HAP-1 (cell line): ENCODE data around the gene GPR161.
"Not testable (repeated sequence)": the region's sequence is repeated elsewhere in the genome, so short reads cannot be mapped to it uniquely, and the experiment has no call there.

Experiments used
- DNase-seq, 2 experiments: peaks; one replicate each; pipeline ENCODE4 v3.0.0-alpha.2; 2016 to 2020; ENCODE audit warnings: low spot score in 2 of 2
- H3K27me3 ChIP-seq: fragments of 250-450 bp; sonication (Bioruptor Pico); 2 replicates; pipeline ENCODE4 v1.5.1; 2020; ENCODE audit warnings: low read depth, mild to moderate bottlenecking, moderate library complexity
- H3K36me3 ChIP-seq: fragments of 250-450 bp; sonication (Bioruptor Pico); replicated peaks from 2 replicates; pipeline ENCODE4 v1.5.1; 2020; ENCODE audit warnings: mild to moderate bottlenecking
- H3K4me1 ChIP-seq: fragments of 250-450 bp; sonication (Bioruptor Pico); 2 replicates; pipeline ENCODE4 v1.5.1; 2020; ENCODE audit warnings: mild to moderate bottlenecking
- H3K4me3 ChIP-seq: fragments of 250-450 bp; sonication (Bioruptor Pico); 2 replicates; pipeline ENCODE4 v1.5.1; 2020; ENCODE audit warnings: mild to moderate bottlenecking, moderate library complexity
- H3K9me3 ChIP-seq: fragments of 250-450 bp; sonication (Bioruptor Pico); 2 replicates; pipeline ENCODE4 v1.5.1; 2020; ENCODE audit warnings: mild to moderate bottlenecking, moderate library complexity
- in situ Hi-C: fragments of 300-500 bp; cut with MboI; formaldehyde crosslinking; loops from 3 replicates; pipeline ENCODE4 v1.14.3; 2020; ENCODE audit warnings: low sequenced_read_pairs, inconsistent platforms, mixed read lengths

GPR161 gene, protein sequence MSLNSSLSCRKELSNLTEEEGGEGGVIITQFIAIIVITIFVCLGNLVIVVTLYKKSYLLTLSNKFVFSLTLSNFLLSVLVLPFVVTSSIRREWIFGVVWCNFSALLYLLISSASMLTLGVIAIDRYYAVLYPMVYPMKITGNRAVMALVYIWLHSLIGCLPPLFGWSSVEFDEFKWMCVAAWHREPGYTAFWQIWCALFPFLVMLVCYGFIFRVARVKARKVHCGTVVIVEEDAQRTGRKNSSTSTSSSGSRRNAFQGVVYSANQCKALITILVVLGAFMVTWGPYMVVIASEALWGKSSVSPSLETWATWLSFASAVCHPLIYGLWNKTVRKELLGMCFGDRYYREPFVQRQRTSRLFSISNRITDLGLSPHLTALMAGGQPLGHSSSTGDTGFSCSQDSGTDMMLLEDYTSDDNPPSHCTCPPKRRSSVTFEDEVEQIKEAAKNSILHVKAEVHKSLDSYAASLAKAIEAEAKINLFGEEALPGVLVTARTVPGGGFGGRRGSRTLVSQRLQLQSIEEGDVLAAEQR

DNA sequence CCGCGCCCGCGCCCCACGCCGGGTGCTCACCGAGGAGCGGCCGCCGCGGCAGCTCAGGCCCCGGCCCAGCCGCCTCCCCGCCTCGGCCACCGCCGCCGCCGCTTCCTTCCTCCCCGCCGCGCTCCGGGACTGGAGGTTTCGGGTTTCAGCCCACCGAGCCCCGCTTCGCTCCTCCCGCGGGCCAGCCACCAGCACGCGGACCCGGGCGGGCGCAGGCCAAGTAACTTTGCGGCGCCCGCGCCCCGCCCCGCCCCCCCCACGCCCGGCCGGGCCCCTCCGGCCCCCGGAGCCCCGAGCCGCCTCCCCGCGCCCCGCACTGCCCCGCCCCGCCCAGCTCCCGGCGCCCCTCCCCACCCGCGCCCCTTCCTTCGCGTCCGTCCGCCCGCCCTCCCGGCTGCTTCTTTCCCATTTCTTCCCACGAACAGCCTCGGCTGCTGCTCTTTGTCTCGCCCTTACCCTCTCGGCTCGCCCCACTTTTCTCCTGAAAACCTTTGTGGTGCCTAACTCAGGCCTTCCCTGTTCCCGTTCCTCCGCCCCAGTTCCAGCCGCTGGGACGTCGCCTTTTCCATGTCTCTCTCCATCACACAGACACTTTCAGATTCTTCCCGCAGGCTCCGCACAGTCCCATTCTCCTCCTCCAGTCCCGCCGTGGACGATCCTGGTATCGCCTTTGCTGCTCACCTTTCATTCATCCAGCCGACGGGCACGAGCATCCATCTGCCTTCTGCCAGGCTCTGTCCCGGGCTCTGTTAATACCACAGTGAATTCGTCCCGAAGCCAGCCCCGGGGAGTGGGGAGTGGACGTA is at the start of gene GPR161:
Gene GPR161, minus strand, starts transcription at position 222 of the 806 bp plus-strand sequence. CDS start 32,080 bp downstream, outside the sequence.
- no peaks in the 10 kb centered on the region for H3K27me3 ChIP-seq
- DNase-seq, result peak; percentile 47 to 70
- no peaks in the 10 kb centered on the region for H3K9me3 ChIP-seq
- H3K4me3 ChIP-seq, result peak within 1 kb of the TSS; percentile 60
- in situ Hi-C loops, result no loop called here
- H3K36me3 ChIP-seq, result no peaks in the 10 kb centered on the region
- peaks cover 15% of the 10 kb centered on the region for H3K4me1 ChIP-seq

GRCh38 chr1:168181063-168181720 is 44.5 kb upstream of the GPR161 start:
- H3K9me3 ChIP-seq, H3K27me3 ChIP-seq, H3K4me3 ChIP-seq, DNase-seq, H3K4me1 ChIP-seq, H3K36me3 ChIP-seq, in situ Hi-C loops: not testable (repeated sequence)

GRCh38 chr1:168180148-168180524 is 43.4 kb upstream of the GPR161 start:
- Histone ChIP-seq H3K4me1 (peaks cover 9% of the 10 kb centered on the region), H3K4me3 (peak overlapping the region; percentile 82), H3K9me3 (no peaks in the 10 kb centered on the region), H3K36me3 (no peaks in the 10 kb centered on the region; the same call in 1 of the 2 replicates), H3K27me3 (no peaks in the 10 kb centered on the region)
- in situ Hi-C loops, result no loop called here
- no peak for DNase-seq

DNA sequence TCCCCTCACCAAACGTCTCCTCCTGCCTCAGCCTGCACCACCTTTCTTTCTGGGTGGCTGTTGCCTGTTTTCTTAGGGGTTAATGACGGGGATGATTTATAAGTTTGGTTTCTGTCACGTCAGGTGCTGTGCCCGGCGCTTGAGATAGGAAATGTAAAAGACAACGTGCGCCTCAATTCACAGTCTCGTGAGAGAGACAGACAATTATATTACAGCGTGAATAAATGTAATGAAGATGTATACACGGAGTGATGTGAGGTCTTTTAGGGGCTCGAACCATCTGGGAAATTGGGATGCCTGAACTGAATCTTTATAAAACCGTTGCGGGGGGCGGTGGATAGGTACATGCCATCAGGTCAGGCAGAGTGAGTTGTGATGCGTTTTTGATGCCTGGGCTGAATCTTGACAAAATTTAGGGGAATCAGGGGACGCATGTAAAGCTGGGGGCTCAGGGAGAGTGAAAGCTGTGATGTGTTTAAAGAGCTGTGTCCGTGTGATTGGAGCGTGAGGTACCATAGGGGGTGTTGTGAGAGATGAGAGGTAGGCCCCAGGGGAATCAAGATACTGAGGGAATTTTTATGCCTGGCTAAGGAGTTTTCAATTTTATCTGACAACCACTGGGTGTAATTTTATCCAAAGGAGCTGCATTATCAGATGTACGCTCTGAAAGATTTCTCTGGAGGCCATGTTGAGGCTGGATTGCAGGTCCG is 42.9 kb upstream of the GPR161 start:
- no peaks in the 10 kb centered on the region for H3K9me3 ChIP-seq
- in situ Hi-C loops, result no loop called here
- H3K4me3 ChIP-seq, result peak overlapping the region; percentile 82
- H3K36me3 ChIP-seq, result no peaks in the 10 kb centered on the region; the same call in 1 of the 2 replicates
- H3K4me1 ChIP-seq, result peaks cover 9% of the 10 kb centered on the region
- peak; percentile 16 to 17 for DNase-seq
- no peaks in the 10 kb centered on the region for H3K27me3 ChIP-seq

DNA sequence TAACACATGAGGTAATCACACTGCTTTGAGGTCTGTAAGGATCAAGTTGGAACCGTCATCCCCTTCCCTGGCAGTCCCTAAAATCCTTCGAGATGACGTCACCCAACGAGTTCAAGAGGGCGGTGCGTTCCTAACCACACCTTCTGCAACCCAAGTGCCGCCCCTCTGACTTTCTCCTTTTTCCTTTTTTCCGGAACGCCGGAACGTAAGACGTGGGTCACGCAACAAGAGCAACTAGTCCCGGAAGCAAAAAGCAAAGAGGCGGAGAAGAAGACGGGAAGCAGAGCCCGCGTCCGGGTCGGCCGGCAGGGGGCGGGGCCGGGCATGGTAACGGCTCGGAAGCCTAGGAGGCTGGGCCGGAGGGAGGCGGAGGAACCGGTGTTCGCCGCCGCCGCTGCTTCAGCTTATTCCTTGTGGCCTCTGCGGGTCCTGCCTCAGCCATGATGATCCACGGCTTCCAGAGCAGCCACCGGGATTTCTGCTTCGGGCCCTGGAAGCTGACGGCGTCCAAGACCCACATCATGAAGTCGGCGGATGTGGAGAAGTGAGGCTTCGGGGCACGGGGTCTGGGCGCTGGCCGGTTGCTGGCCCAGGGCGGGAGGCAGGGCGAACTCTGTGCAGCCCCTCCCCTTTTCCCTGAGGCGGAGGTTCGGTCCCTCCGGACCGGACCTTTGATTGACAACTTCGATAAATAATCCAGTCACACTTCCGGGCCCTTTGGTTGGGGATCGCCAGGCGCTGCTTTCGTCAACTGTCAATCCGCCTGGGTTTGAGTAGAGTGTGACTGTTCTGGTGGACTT is 42.1 kb upstream of the GPR161 start, which contains the start of gene TIPRL:
Gene TIPRL, plus strand, starts transcription at position 325 of the 800 bp plus-strand sequence. Its CDS starts 116 bp downstream, at position 441.
- Histone ChIP-seq H3K4me3 (peak within 1 kb of the TSS; percentile 82), H3K36me3 (no peaks in the 10 kb centered on the region), H3K27me3 (no peaks in the 10 kb centered on the region), H3K4me1 (peaks cover 9% of the 10 kb centered on the region), H3K9me3 (no peaks in the 10 kb centered on the region; the same call in 1 of the 2 replicates)
- in situ Hi-C loops, result no loop called here
- DNase-seq, result peak; percentile 96

DNA sequence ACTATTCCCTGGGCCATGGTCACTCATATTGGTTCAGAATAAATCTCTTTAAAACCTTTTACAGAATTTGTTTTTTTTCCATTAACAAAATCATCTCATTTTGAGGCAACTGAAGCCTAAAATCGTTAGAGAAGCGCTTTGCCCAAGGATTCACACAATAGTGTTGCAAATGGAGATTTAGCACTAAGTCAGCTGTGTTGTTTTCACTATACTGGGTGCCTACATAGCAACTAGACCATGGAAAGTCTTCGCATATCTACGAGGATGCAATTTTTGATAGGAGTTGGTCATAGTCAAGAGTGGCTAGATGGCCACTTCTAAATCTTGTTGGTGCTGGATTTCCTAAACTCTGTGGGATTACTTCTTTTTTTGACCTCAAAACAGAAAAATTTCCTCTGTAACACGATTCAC is 41.5 kb upstream of the GPR161 start:
- Histone ChIP-seq H3K36me3 (no peaks in the 10 kb centered on the region), H3K9me3 (no peaks in the 10 kb centered on the region; the same call in 1 of the 2 replicates), H3K27me3 (no peaks in the 10 kb centered on the region), H3K4me3 (peak overlapping the region; percentile 82), H3K4me1 (peaks cover 9% of the 10 kb centered on the region)
- DNase-seq, result no peak
- in situ Hi-C loops, result no loop called here

DNA sequence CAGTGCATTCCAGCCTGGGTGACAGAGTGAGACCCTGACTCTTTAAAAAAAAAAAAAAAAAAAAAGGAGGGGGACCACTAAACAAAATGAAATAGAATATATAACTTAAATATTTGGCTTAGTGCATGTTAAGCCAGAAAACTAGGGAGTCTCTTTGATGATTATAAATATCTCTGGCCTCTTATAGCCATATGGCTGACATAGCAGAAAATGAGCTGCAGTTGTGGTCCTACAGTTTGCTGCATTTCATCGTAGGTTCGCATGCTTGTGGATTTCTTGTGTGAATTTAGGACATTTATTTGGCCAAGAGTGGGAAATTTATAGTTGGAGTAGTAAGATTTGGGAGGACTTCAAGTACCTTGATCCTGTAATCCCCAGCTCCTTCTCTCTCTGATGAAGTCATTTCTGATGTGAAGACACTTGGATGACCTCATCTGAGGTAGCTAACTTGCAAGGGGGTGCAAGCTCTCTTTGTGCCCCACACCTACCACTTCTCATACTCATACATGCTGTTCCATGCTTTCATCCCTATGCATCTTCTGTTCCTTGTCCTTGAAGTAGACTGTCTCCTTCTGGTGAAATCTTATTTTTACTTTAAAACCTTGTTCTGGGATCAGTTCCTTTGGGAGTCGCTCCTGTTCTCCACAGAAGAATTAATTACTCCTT is 35.7 kb upstream of the GPR161 start:
- H3K9me3 ChIP-seq, result no peaks in the 10 kb centered on the region; the same call in 1 of the 2 replicates
- no peaks in the 10 kb centered on the region for H3K27me3 ChIP-seq
- no peak overlapping the region for H3K4me3 ChIP-seq
- H3K36me3 ChIP-seq, result no peaks in the 10 kb centered on the region
- in situ Hi-C loops, result no loop called here
- H3K4me1 ChIP-seq, result no peaks in the 10 kb centered on the region
- DNase-seq, result no peak

GRCh38 chr1:168170564-168171508 is 34.1 kb upstream of the GPR161 start:
- Histone ChIP-seq H3K4me3 (no peak overlapping the region), H3K27me3 (no peaks in the 10 kb centered on the region), H3K9me3 (no peaks in the 10 kb centered on the region; the same call in 1 of the 2 replicates), H3K36me3 (no peaks in the 10 kb centered on the region), H3K4me1 (no peaks in the 10 kb centered on the region)
- in situ Hi-C loops, result no loop called here
- DNase-seq, result no peak

DNA sequence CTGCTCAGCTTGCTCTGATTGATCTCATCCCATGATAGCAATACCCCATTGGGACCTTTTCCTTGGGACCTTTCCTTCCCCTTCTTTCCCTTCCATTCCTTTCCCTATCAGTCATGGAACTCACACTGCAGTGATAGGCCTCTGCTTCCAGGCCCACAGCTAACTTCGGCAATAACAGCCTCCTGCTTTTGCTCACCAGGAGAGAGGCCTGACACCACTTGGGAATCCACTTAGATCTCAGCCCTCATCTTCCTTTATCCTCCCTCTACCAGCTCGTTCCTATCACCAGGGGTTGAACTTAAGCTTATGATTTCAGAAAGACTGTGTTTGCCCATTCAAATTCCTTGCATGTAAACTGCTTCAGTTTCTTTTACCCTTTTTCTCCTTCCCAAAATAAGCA is 31.1 kb upstream of the GPR161 start:
- Histone ChIP-seq H3K9me3 (no peaks in the 10 kb centered on the region), H3K4me3 (no peak overlapping the region), H3K4me1 (no peaks in the 10 kb centered on the region), H3K36me3 (no peaks in the 10 kb centered on the region), H3K27me3 (no peaks in the 10 kb centered on the region)
- in situ Hi-C loops, result no loop called here
- DNase-seq, result no peak

GRCh38 chr1:168164771-168165170 is 28.0 kb upstream of the GPR161 start:
- Histone ChIP-seq H3K4me3 (no peak overlapping the region), H3K4me1 (no peaks in the 10 kb centered on the region), H3K27me3 (no peaks in the 10 kb centered on the region), H3K36me3 (no peaks in the 10 kb centered on the region), H3K9me3 (no peaks in the 10 kb centered on the region)
- no peak for DNase-seq
- in situ Hi-C loops, result no loop called here

DNA sequence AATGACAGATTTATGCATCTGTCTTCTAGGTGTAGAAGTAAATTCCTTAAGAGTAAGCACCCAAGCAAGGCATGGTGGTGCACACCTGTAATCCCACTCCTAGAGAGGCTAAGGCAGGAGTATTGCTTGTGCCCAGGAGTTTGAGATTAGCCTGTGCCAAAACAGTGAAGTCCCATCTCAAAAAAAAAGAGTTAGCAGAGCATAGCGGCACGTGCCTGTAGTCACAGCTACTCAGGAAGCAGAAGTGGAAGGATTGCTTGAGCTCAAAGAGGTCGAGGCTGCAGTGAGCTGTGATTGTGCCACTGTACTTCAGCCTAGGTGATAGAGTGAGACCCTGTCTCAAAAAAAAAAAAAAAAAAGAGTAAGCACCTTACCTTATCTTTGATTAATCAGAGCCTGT is 26.9 kb upstream of the GPR161 start:
- Histone ChIP-seq H3K9me3 (0 out of 2 replicates have a peak, but pooled peaks cover 2% of the 10 kb centered on the region), H3K4me1 (no peaks in the 10 kb centered on the region), H3K4me3 (no peak overlapping the region), H3K36me3 (no peaks in the 10 kb centered on the region), H3K27me3 (no peaks in the 10 kb centered on the region)
- no peak for DNase-seq
- in situ Hi-C loops, result no loop called here
